ENCODE results near the gene DOCK4. TPM values are rescaled to one million over a fixed set of nuclear protein-coding genes. Genes with fewer than 3 reads are reported as not detected.
"Not testable (repeated sequence)": the region's sequence is repeated elsewhere in the genome, so short reads cannot be mapped to it uniquely, and the experiment has no call there.

The DOCK4 gene
- polyA plus RNA-seq, 4 donors = 16.9 to 29.9 (median 21.1) TPM

- DNase-seq (ENCODE audit: low read depth in 4 of 4, low spot score in 2 of 4) = no peak
Observed at GRCh38 chr7:112138325-112138852, 67.8 kb downstream of the DOCK4 start.

- DNase-seq (ENCODE audit: low read depth in 4 of 4, low spot score in 2 of 4) = no peak
Observed at GRCh38 chr7:112137141-112138101, 68.8 kb downstream of the DOCK4 start.

GRCh38 chr7:112136271-112137008, 69.8 kb downstream of the DOCK4 start:
- no peak for DNase-seq (ENCODE audit: low read depth in 4 of 4, low spot score in 2 of 4)

GRCh38 chr7:112135815-112136214, 70.4 kb downstream of the DOCK4 start:
- no peak for DNase-seq (ENCODE audit: low read depth in 4 of 4, low spot score in 2 of 4)

- no peak for DNase-seq (ENCODE audit: low read depth in 4 of 4, low spot score in 2 of 4)
Observed at GRCh38 chr7:112134039-112134438, 72.2 kb downstream of the DOCK4 start.

GRCh38 chr7:112133328-112133727, 72.9 kb downstream of the DOCK4 start:
- DNase-seq (ENCODE audit: low read depth in 4 of 4, low spot score in 2 of 4) = no peak

- peak in 2 of 4 donors; percentile 21 to 32 for DNase-seq (ENCODE audit: low read depth in 4 of 4, low spot score in 2 of 4)
Observed at GRCh38 chr7:112132051-112132694, 74.0 kb downstream of the DOCK4 start.

- peak in 2 of 4 donors; percentile 31 to 34 for DNase-seq (ENCODE audit: low read depth in 4 of 4, low spot score in 2 of 4)
Observed at GRCh38 chr7:112130729-112131410, 75.3 kb downstream of the DOCK4 start.

- DNase-seq (ENCODE audit: low read depth in 4 of 4, low spot score in 2 of 4) = no peak
Observed at GRCh38 chr7:112129655-112130323, 76.4 kb downstream of the DOCK4 start.

- not testable (repeated sequence) for DNase-seq (ENCODE audit: low read depth in 4 of 4, low spot score in 2 of 4)
Observed at GRCh38 chr7:112128461-112129425, 77.5 kb downstream of the DOCK4 start.

- not testable (repeated sequence) for DNase-seq (ENCODE audit: low read depth in 4 of 4, low spot score in 2 of 4)
Observed at GRCh38 chr7:112128041-112128440, 78.2 kb downstream of the DOCK4 start.

- no peak for DNase-seq (ENCODE audit: low read depth in 4 of 4, low spot score in 2 of 4)
Observed at GRCh38 chr7:112125250-112125649, 80.9 kb downstream of the DOCK4 start.

- DNase-seq (ENCODE audit: low read depth in 4 of 4, low spot score in 2 of 4) = no peak
Observed at GRCh38 chr7:112124061-112124766, 82.0 kb downstream of the DOCK4 start.

- DNase-seq (ENCODE audit: low read depth in 4 of 4, low spot score in 2 of 4) = no peak
Observed at GRCh38 chr7:112122798-112123197, 83.4 kb downstream of the DOCK4 start.

GRCh38 chr7:112122144-112122543, 84.1 kb downstream of the DOCK4 start:
- no peak for DNase-seq (ENCODE audit: low read depth in 4 of 4, low spot score in 2 of 4)

GRCh38 chr7:112121318-112121717, 84.9 kb downstream of the DOCK4 start:
- DNase-seq (ENCODE audit: low read depth in 4 of 4, low spot score in 2 of 4) = no peak

- no peak for DNase-seq (ENCODE audit: low read depth in 4 of 4, low spot score in 2 of 4)
Observed at GRCh38 chr7:112120696-112121217, 85.4 kb downstream of the DOCK4 start.
